Stomach smooth muscle (tissue), 2 donors: ENCODE data around the gene PLPP4.

Source experiments
- H3K27ac ChIP-seq: one replicate; pipeline ENCODE4 v1.7.0; 2013; ENCODE audit warnings: mild to moderate bottlenecking, low read length, inconsistent platforms
- H3K27me3 ChIP-seq, 2 donors: one replicate each; pipeline ENCODE4 v1.7.0; 2013; ENCODE audit warnings: low read length in 2 of 2; ENCODE audit not compliant: insufficient read depth in 2 of 2, control insufficient read depth in 1 of 2
- H3K36me3 ChIP-seq, 2 donors: one replicate each; pipeline ENCODE4 v1.7.0; 2013; ENCODE audit warnings: low read length in 2 of 2; ENCODE audit not compliant: control insufficient read depth in 2 of 2, insufficient read depth in 2 of 2
- H3K4me1 ChIP-seq: one replicate; pipeline ENCODE4 v1.7.0; 2013; ENCODE audit warnings: low read length; ENCODE audit not compliant: control insufficient read depth, insufficient read depth
- H3K4me3 ChIP-seq, 2 donors: one replicate each; pipeline ENCODE4 v1.7.0; 2013; ENCODE audit warnings: low read length in 2 of 2
- H3K9ac ChIP-seq, 2 donors: one replicate each; pipeline ENCODE4 v1.7.0; 2013; ENCODE audit warnings: low read length in 2 of 2, mild to moderate bottlenecking in 1 of 2
- H3K9me3 ChIP-seq, 2 donors: one replicate each; pipeline ENCODE4 v1.7.0; 2013; ENCODE audit warnings: low read length in 2 of 2; ENCODE audit not compliant: control insufficient read depth in 2 of 2
- donor health status: healthy.
- donor health status: Pancreatic carcinoma.

PLPP4 gene

DNA sequence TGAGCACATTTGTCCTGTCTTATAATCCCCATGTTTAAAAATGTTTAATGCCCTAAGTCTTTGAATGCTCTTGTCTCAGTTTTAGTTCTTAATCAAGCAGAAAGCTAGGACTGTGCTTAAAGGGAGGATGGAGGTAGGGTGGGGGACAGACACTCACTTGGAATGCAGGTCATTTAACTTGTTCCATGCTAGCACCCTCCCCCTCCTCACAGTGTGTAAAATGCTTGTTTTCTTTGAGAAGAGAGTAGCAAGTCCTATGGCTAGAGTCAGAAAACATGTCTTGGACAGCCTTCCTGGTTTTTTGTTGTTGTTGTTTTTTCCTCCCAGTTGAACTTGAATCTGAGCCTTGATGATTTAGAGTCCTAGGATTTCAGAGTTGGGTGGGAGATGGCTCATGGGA, 114.2 kb downstream of the PLPP4 start:
- H3K27ac ChIP-seq, result no peak overlapping the region
- H3K9ac ChIP-seq, result no peak overlapping the region
- no peaks in the 10 kb centered on the region for H3K27me3 ChIP-seq
- no peak overlapping the region for H3K4me3 ChIP-seq
- no peaks in the 10 kb centered on the region for H3K36me3 ChIP-seq
- no peaks in the 10 kb centered on the region for H3K4me1 ChIP-seq
- H3K9me3 ChIP-seq, result no peaks in the 10 kb centered on the region

GRCh38 chr10:120572307-120572706, 115.3 kb downstream of the PLPP4 start:
- no peaks in the 10 kb centered on the region for H3K27me3 ChIP-seq
- H3K9ac ChIP-seq, result no peak overlapping the region
- no peaks in the 10 kb centered on the region for H3K4me1 ChIP-seq
- no peak overlapping the region for H3K4me3 ChIP-seq
- H3K9me3 ChIP-seq, result no peaks in the 10 kb centered on the region
- no peak overlapping the region for H3K27ac ChIP-seq
- no peaks in the 10 kb centered on the region for H3K36me3 ChIP-seq

- Histone ChIP-seq H3K27ac (no peak overlapping the region), H3K4me3 (no peak overlapping the region), H3K27me3 (no peaks in the 10 kb centered on the region), H3K9me3 (no peaks in the 10 kb centered on the region), H3K4me1 (no peaks in the 10 kb centered on the region), H3K36me3 (no peaks in the 10 kb centered on the region), H3K9ac (no peak overlapping the region)
Measured at GRCh38 chr10:120573355-120573754, 116.3 kb downstream of the PLPP4 start.

DNA sequence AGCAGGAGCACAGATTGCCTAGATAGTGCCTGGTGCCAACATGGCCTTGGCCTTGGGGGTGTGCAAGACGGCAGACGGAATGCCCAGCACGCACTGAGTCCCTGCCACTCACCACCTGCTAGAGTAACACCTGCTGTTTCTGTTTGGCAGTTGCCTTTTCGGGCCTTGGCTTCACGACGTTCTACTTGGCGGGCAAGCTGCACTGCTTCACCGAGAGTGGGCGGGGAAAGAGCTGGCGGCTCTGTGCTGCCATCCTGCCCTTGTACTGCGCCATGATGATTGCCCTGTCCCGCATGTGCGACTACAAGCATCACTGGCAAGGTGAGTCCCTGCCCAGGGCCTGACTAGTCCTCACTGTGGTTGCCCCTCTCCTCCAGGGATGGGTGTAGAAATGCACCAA, 118.0 kb downstream of the PLPP4 start:
- no peak overlapping the region for H3K27ac ChIP-seq
- no peaks in the 10 kb centered on the region for H3K9me3 ChIP-seq
- H3K4me3 ChIP-seq, result no peak overlapping the region
- H3K4me1 ChIP-seq, result no peaks in the 10 kb centered on the region
- no peaks in the 10 kb centered on the region for H3K27me3 ChIP-seq
- H3K36me3 ChIP-seq, result no peaks in the 10 kb centered on the region
- no peak overlapping the region for H3K9ac ChIP-seq

GRCh38 chr10:120575411-120575810, 118.4 kb downstream of the PLPP4 start:
- H3K4me1 ChIP-seq, result no peaks in the 10 kb centered on the region
- H3K36me3 ChIP-seq, result no peaks in the 10 kb centered on the region
- H3K4me3 ChIP-seq, result no peak overlapping the region
- H3K9ac ChIP-seq, result no peak overlapping the region
- no peaks in the 10 kb centered on the region for H3K27me3 ChIP-seq
- no peaks in the 10 kb centered on the region for H3K9me3 ChIP-seq
- no peak overlapping the region for H3K27ac ChIP-seq

DNA sequence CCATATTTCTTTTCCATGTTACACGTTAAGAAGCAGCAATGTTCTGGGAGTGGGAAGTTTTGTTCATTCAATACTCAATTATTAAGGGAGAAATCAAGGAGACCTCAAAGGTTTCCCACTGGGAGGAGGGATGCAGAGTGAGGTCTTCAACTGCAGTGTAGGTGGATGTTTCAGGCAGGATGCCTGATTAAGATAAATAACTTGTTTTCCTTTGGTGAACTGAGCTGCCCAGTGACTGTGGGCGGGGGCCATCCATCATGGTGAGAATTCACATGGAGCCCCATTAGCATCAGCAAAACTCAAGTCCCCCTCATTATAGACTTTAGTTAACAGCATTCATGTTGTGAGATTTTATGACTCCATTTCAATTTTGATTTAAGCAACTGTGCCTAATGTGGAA, 121.1 kb downstream of the PLPP4 start:
- Histone ChIP-seq H3K9me3 (no peaks in the 10 kb centered on the region), H3K4me1 (peaks cover 4% of the 10 kb centered on the region), H3K4me3 (no peak overlapping the region), H3K36me3 (no peaks in the 10 kb centered on the region), H3K27me3 (no peaks in the 10 kb centered on the region), H3K9ac (no peak overlapping the region), H3K27ac (no peak overlapping the region)

DNA sequence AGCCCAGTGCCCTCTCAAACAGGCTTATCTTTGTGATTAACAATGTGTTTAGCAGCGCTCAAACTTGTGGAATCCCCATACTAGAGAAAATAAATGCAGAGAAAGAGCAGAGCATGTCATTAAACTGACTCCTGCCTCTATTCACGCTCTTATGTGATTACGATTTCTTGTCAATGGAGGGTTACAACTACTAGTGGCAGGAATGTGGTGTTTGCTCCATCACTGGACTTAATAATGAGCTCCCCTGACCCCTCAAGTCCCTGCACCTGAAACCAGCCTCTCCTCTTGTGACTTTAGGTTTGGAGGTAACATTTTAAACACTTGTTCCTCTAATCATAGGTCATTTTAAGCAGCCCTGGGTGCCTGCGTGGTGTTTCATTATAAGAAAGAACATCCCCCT, 121.9 kb downstream of the PLPP4 start:
- peaks cover 4% of the 10 kb centered on the region for H3K4me1 ChIP-seq
- H3K27ac ChIP-seq, result no peak overlapping the region
- H3K4me3 ChIP-seq, result no peak overlapping the region
- no peak overlapping the region for H3K9ac ChIP-seq
- no peaks in the 10 kb centered on the region for H3K27me3 ChIP-seq
- no peaks in the 10 kb centered on the region for H3K9me3 ChIP-seq
- no peaks in the 10 kb centered on the region for H3K36me3 ChIP-seq

DNA sequence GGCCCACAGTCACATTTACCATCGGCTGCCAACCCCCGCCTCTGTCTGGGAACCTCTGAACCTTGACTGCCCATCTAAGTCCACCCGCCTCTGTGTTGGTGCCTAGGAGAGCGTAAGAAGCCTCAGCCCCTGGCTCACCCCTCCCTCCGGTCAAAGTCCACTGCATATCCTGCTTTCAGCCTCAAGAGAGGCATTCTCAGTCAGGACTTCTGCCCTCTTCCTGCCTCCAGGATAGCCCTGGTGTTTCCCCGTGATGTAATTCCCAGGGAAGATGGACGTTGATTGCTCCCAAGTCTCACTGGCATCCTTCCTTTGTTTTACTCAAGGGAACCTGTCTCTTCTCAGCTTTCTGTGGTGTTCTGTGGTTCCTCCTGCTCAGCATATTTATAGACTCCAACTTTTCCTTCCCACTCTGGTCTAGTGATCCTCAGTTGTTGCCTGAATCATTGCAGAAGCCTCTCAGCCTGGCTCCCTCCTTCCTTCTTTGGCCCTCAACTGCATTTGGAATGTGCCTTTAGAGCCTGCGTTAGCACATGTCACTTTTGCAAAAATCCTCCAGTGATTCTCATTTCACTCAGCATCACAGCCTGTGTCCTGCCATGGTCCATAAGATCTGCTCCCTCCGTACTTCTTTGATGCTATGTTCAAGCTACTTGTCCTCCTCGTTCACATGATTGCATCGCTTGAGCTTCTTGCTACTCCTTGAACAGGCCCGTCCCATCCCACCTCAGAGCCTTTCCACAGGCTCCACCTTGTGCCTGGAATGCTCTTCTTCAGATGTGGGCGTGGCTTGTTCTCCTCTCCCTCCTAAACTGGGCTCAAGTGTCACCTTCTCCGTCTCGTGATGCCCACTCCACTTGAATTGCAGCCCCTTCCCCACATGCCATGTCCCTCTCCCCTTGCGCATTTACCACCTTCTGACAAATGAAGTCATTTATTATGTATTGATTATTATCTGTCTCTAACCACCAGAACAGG, 124.2 kb downstream of the PLPP4 start:
- no peaks in the 10 kb centered on the region for H3K27me3 ChIP-seq
- H3K27ac ChIP-seq, result peak overlapping the region; percentile 46

DNA sequence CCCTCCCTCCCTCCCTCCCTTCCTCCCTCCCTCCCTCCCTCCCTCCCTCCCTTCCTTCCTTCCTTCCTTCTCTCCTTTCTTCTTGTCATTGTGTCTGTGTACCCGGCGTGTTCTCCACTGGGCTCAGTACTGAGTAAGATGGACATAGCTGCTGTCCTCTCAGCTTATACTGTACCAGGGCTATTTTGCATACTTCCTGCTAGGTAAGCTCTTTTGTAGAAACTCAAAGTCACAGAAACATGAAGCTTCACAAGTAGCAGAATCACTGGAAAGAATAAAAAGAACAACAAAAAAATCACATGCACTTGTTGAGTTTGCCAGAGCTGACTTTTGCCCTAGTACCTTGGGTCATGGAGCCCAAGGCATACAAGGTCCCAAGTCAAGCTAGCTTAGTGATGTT, 125.7 kb downstream of the PLPP4 start:
- no peak overlapping the region for H3K4me3 ChIP-seq
- no peaks in the 10 kb centered on the region for H3K9me3 ChIP-seq
- no peaks in the 10 kb centered on the region for H3K27me3 ChIP-seq
- no peaks in the 10 kb centered on the region for H3K36me3 ChIP-seq
- H3K4me1 ChIP-seq, result peaks cover 4% of the 10 kb centered on the region
- no peak overlapping the region for H3K9ac ChIP-seq
- no peak overlapping the region for H3K27ac ChIP-seq

More for the DNA sequence above, 124.2 kb downstream of the PLPP4 start:
- Histone ChIP-seq H3K4me1 (peaks cover 4% of the 10 kb centered on the region), H3K9ac (no peak overlapping the region), H3K9me3 (no peaks in the 10 kb centered on the region), H3K4me3 (no peak overlapping the region), H3K36me3 (no peaks in the 10 kb centered on the region)

GRCh38 chr10:120583424-120584108, 126.5 kb downstream of the PLPP4 start:
- H3K27me3 ChIP-seq, result no peaks in the 10 kb centered on the region
- peaks cover 4% of the 10 kb centered on the region for H3K4me1 ChIP-seq
- H3K9ac ChIP-seq, result no peak overlapping the region
- no peaks in the 10 kb centered on the region for H3K9me3 ChIP-seq
- H3K36me3 ChIP-seq, result no peaks in the 10 kb centered on the region
- H3K4me3 ChIP-seq, result no peak overlapping the region
- H3K27ac ChIP-seq, result no peak overlapping the region

GRCh38 chr10:120584786-120585185, 127.8 kb downstream of the PLPP4 start:
- no peak overlapping the region for H3K9ac ChIP-seq
- H3K27me3 ChIP-seq, result no peaks in the 10 kb centered on the region
- H3K4me3 ChIP-seq, result no peak overlapping the region
- H3K9me3 ChIP-seq, result no peaks in the 10 kb centered on the region
- H3K27ac ChIP-seq, result no peak overlapping the region
- peaks cover 4% of the 10 kb centered on the region for H3K4me1 ChIP-seq
- no peaks in the 10 kb centered on the region for H3K36me3 ChIP-seq
